Ovary (tissue), 9 donors: ENCODE measurements around the gene IL1R2. TPM values are rescaled to one million over a fixed set of nuclear protein-coding genes. Genes with fewer than 3 reads are reported as not detected.

Experiments used
- DNase-seq, 5 donors: peaks; one replicate each; pipeline ENCODE4 v3.0.0-alpha.2; 2019 to 2020
- H3K27ac ChIP-seq, 2 donors: fragments of 200-600 bp; one replicate each; pipeline versions ENCODE4 v1.5.1 to v1.8.0; 2019 to 2022
- H3K27me3 ChIP-seq: fragments of 200-600 bp; one replicate; pipeline ENCODE4 v1.8.0; 2022
- H3K36me3 ChIP-seq: fragments of 200-600 bp; sonication (generic); one replicate; pipeline ENCODE4 v1.5.1; 2019
- H3K4me1 ChIP-seq: one replicate; pipeline ENCODE4 v1.8.1; 2013; ENCODE audit warnings: mild to moderate bottlenecking, moderate library complexity; ENCODE audit not compliant: insufficient read depth
- H3K4me3 ChIP-seq: fragments of 200-600 bp; sonication (generic); one replicate; pipeline ENCODE4 v1.5.1; 2017
- H3K9me3 ChIP-seq, 2 donors: fragments of 200-600 bp in 1 of 2; sonication (generic) in 1 of 2; one replicate each; pipeline versions ENCODE4 v1.5.1 to v1.8.1; 2013 to 2019; ENCODE audit warnings: mild to moderate bottlenecking in 1 of 2, moderate library complexity in 1 of 2
- CTCF ChIP-seq, 3 donors: fragments of 450-650 bp in 2 of 3; fragments of 200-600 bp in 1 of 3; IDR thresholded peaks; one replicate each; pipeline versions ENCODE4 v1.5.1 to v1.8.0; 2016 to 2022; ENCODE audit warnings: antibody characterized with exemption in 3 of 3, mild to moderate bottlenecking in 1 of 3
- EP300 ChIP-seq: sonication (generic); formaldehyde crosslinking; IDR thresholded peaks from one replicate; pipeline ENCODE4 v1.6.1; 2017; ENCODE audit warnings: antibody characterized with exemption
- POLR2A ChIP-seq: fragments of 450-650 bp; IDR thresholded peaks from one replicate; pipeline ENCODE4 v1.6.1; 2017; ENCODE audit warnings: antibody characterized with exemption, mild to moderate bottlenecking, moderate library complexity
- WGBS, 3 donors: extraction: QIAGEN DNeasy Blood & Tissue Kit in 1 of 3; methylation state at CpG; one replicate each; pipeline versions ENCODE4 v1.1.5 to v1.1.7; 2013 to 2017; 5-methylcytosine and 5-hydroxymethylcytosine counted together
- intact Hi-C, 4 donors: fragments of 100-400 bp; cut with DNase I; formaldehyde crosslinking; loops; one replicate each; pipeline versions ENCODE4 v1.11.0 to v1.15.1; 2022 to 2023
- polyA plus RNA-seq, 2 donors: library from polyadenylated mRNA; stranded (reverse); fragments of 200-250 nt in 1 of 2; fragments of 350-450 nt in 1 of 2; fragmentation: Illumina TruSeq in 1 of 2; extraction: RNeasy Lipid Tissue Mini Kit (QIAGEN cat#74804) in 1 of 2; gene quantifications; one replicate each; pipeline ENCODE4 v1.2.3, GENCODE V29; 2013 to 2014
- total RNA-seq, 7 donors: library from RNA; depleted of rRNA in 2 of 7; stranded (reverse); fragments of >200 nt in 2 of 7; fragmentation: NEBNext Ultra II Directional in 3 of 7; extraction: Animal tissue kit (Norgen Biotek cat#: 25700) in 3 of 7; gene quantifications; one replicate each; pipeline versions ENCODE4 v1.1.0 to v1.2.4, GENCODE V29; 2016 to 2023
- donor health status: DM: no; HTN: no; CAD: no; lungs with moderate emphysema.
- donor health status: DM: no; HTN: no; CAD: no.
- donor health status: Bipolar disorder and iron deficiency.
- donor health status: DM: yes; HTN: yes; CAD: no.
- donor health status: DM: no; HTN: no; CAD: no.
- donor health status: DM: yes; HTN: yes; CAD: no.

The IL1R2 gene
- total and polyA plus RNA-seq, 9 donors = 0.15 to 8.7 (median 1.1) TPM

GRCh38 chr2:102024410-102024809 lies 32.6 kb downstream of the IL1R2 start:
- Histone ChIP-seq H3K4me3 (no peak overlapping the region), H3K36me3 (no peaks in the 10 kb centered on the region), H3K27ac (no peak overlapping the region), H3K27me3 (no peaks in the 10 kb centered on the region), H3K4me1 (peaks cover 22% of the 10 kb centered on the region), H3K9me3 (no peaks in the 10 kb centered on the region)
- TF ChIP-seq CTCF (IDR thresholded peaks at IDR 0.05) (no peak), POLR2A (no peak), EP300 (no peak)
- 95 to 96% (median 95%) methylated on average over 12 of the region's 12 CpGs for WGBS, 3 donors
- no peak for DNase-seq
- intact Hi-C loops = loop anchor here in 3 of 4 donors (5.0 to 10.0 kb wide), 6 partner anchors 80 to 330 kb away; partner anchors contain the start of gene IL18R1 (in 1 of the 3)

DNA sequence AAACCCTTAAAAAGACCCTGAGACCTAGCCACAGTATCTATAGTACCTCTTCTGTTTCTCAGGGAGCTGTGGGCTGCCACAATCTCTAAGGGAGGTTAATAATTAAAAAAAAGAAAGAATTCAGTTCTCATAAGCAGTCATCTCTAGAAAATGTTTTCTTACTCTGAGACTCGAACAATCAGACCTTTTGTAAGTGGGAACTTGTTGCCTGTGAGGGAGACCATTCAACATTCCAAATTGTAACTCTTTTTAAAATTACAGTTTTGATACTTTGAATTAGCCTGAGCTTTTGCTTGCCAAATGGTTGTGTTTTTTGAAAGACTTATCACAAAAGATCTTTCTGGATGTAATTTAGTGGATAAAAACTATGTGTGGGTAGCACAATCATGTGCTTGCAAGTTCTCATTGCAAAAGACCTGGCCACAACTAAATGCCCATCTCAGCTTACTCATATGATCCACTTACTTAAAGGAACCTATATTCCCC lies 33.3 kb downstream of the IL1R2 start:
- intact Hi-C loops = loop anchor here in 2 of 4 donors (10.0 kb wide), 2 partner anchors 80 to 330 kb away; partner anchors contain the start of gene IL18R1 (in 1 of the 2)
- peaks cover 22% of the 10 kb centered on the region for H3K4me1 ChIP-seq
- TF ChIP-seq POLR2A = no peak
- no peak for TF ChIP-seq EP300
- TF ChIP-seq CTCF (IDR thresholded peaks at IDR 0.05) = no peak

GRCh38 chr2:102025583-102026267 lies 34.0 kb downstream of the IL1R2 start:
- no peaks in the 10 kb centered on the region for H3K27me3 ChIP-seq
- no peak for DNase-seq
- H3K4me3 ChIP-seq = no peak overlapping the region
- H3K9me3 ChIP-seq = no peaks in the 10 kb centered on the region
- no peak overlapping the region for H3K27ac ChIP-seq
- WGBS, 3 donors = 86 to 91% (median 88%) methylated on average over 6 of the region's 6 CpGs
- H3K36me3 ChIP-seq = no peaks in the 10 kb centered on the region
- H3K4me1 ChIP-seq = peaks cover 21% of the 10 kb centered on the region
- intact Hi-C loops = loop anchor here in 2 of 4 donors (10.0 kb wide), 2 partner anchors 79 to 329 kb away; partner anchors contain the start of gene IL18R1 (in 1 of the 2)
- no peak for TF ChIP-seq EP300
- no peak for TF ChIP-seq CTCF (IDR thresholded peaks at IDR 0.05)
- TF ChIP-seq POLR2A = no peak

More for the DNA sequence above, 33.3 kb downstream of the IL1R2 start:
- WGBS, 3 donors = 27 to 49% (median 33%) methylated on average over 1 of the region's 1 CpG
- no peak overlapping the region for H3K27ac ChIP-seq
- no peaks in the 10 kb centered on the region for H3K9me3 ChIP-seq
- no peak for DNase-seq
- no peaks in the 10 kb centered on the region for H3K27me3 ChIP-seq
- H3K4me3 ChIP-seq = no peak overlapping the region
- no peaks in the 10 kb centered on the region for H3K36me3 ChIP-seq

- Histone ChIP-seq H3K4me1 (peaks cover 18% of the 10 kb centered on the region), H3K27me3 (no peaks in the 10 kb centered on the region), H3K27ac (peak overlapping the region in 1 of 2 donors; percentile 18), H3K36me3 (no peaks in the 10 kb centered on the region), H3K9me3 (no peaks in the 10 kb centered on the region), H3K4me3 (no peak overlapping the region)
- no peak for DNase-seq
- no peak for TF ChIP-seq CTCF (IDR thresholded peaks at IDR 0.05)
- TF ChIP-seq POLR2A = no peak
- TF ChIP-seq EP300 = no peak
- WGBS, 3 donors = 23 to 32% (median 23%) methylated on average over 8 of the region's 8 CpGs
- intact Hi-C loops = loop anchor here in 2 of 4 donors (10.0 kb wide), 2 partner anchors 77 to 327 kb away; partner anchors contain the start of gene IL18R1 (in 1 of the 2)
Measured at GRCh38 chr2:102027036-102027980, 35.5 kb downstream of the IL1R2 start.
